ENCODE data around the gene SEC24C.

Gene SEC24C

DNA sequence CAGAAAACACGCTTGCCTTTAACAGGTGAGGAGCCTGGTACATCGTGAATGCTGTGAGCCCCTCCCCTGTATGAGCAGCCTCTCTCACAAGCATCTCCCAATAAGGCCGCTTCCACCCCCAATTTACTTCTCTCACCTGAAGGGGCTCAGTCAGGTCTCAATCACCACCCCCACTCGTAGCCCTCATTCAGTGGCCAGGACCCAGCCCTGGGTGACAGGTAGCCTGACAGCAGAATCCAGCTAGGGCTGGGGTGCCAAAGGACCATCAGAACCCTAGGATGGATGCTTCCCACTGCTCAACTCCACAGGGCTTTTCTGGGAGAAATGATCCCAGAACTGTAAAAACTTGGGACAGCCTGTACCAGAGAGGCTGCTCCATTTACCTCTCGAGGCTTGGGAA is 73.7 kb downstream of the SEC24C start:
- DNase-seq (ENCODE audit: low read depth): no peak
- no peak overlapping the region for H3K4me3 ChIP-seq (ENCODE audit: control insufficient read depth, low read depth, low read length)
- TF ChIP-seq, protein P1, sequence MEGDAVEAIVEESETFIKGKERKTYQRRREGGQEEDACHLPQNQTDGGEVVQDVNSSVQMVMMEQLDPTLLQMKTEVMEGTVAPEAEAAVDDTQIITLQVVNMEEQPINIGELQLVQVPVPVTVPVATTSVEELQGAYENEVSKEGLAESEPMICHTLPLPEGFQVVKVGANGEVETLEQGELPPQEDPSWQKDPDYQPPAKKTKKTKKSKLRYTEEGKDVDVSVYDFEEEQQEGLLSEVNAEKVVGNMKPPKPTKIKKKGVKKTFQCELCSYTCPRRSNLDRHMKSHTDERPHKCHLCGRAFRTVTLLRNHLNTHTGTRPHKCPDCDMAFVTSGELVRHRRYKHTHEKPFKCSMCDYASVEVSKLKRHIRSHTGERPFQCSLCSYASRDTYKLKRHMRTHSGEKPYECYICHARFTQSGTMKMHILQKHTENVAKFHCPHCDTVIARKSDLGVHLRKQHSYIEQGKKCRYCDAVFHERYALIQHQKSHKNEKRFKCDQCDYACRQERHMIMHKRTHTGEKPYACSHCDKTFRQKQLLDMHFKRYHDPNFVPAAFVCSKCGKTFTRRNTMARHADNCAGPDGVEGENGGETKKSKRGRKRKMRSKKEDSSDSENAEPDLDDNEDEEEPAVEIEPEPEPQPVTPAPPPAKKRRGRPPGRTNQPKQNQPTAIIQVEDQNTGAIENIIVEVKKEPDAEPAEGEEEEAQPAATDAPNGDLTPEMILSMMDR (IDR thresholded peaks at IDR 0.05; ENCODE audit: control insufficient read depth, insufficient read depth, low read depth, low read length, missing control alignments): no peak

DNA sequence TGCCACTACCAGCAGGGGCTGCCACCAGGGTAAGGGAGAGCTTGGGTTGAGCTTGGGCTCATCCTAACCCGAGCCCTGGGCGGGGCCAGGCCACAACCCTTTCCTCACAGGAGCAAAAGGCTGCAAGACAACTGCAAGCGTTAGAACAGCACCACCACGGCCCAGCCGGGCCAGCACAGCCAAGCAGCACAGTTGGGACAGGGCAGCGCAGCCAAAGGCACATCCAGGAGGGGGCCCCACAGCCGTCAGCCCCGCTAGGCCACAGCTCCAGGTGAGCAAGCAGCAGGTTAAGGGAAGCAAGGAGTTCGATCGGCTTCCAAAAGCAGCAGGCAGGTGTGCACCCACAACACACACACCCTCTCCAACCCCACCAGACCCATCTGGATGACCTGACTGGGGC is 74.2 kb downstream of the SEC24C start:
- H3K4me3 ChIP-seq (ENCODE audit: control insufficient read depth, low read depth, low read length): no peak overlapping the region
- TF ChIP-seq, protein P1 (IDR thresholded peaks at IDR 0.05; ENCODE audit: control insufficient read depth, insufficient read depth, low read depth, low read length, missing control alignments): peak; percentile 0
- no peak for DNase-seq (ENCODE audit: low read depth)

GRCh38 chr10:73819081-73819480 is 74.9 kb downstream of the SEC24C start:
- TF ChIP-seq, protein P1 (IDR thresholded peaks at IDR 0.05; ENCODE audit: control insufficient read depth, insufficient read depth, low read depth, low read length, missing control alignments): no peak
- H3K4me3 ChIP-seq (ENCODE audit: control insufficient read depth, low read depth, low read length): no peak overlapping the region
- DNase-seq (ENCODE audit: low read depth): no peak

DNA sequence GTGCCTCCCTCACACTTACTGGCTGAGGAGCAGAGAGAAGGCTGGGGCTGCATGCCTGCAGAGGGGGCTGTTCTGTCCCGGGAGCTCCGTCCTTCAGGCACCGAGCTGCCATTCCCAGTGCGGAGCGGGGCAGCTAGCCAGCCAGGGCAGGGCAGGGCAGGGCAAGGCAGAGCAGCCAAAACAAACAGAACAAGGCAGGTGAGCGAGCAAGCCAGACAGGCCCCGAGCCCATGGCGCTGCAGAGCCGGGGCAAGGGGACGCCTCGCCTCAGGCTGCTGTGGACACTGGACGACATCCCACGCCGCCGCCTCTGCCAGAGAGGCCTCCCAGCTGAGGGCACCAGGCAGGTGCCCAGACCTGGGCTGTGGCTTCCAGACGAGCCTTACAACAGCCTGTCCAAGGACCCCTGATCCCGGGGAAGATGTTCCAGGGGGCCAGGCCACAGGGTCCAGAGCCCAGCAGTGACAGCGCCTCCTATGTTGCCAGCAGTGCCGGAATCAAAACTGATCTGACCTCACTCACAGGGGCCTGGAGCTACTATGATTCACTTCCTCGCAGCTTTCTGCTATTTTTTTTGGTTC is 75.4 kb downstream of the SEC24C start:
- no peak for DNase-seq (ENCODE audit: low read depth)
- TF ChIP-seq, protein P1 (IDR thresholded peaks at IDR 0.05; ENCODE audit: control insufficient read depth, insufficient read depth, low read depth, low read length, missing control alignments): no peak
- no peak overlapping the region for H3K4me3 ChIP-seq (ENCODE audit: control insufficient read depth, low read depth, low read length)
